ENCODE results near the gene ARPC5.

DNA sequence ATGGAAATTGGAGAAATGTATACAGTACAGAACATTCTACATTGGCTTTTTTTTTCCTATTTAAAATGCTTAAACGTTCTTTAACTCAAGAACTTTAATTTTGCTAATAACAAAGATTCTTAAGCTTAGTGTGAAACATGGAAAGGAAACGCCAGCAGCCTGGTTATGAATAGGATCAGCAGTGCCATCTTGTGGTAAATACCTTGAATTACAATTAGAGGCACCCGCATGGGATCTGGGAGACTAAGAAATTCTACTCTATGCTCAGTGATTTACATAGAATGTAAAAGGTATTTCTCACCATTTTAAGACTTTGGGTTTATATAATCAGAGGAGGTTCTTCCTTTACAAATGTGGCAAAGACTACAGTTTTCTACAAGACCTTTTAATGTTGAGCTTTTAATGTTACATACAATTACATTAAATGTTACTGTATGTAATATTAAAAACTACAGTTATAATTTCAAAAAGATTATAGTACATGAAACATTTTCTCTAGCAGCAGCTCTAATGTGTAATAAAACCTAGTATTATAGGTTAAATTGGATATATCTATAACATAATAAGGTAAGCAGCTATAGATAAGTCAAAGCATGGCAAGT is 49.6 kb upstream of the ARPC5 start:
- no peak for TF ChIP-seq MAFK (IDR thresholded peaks at IDR 0.05; ENCODE audit: low read length)
- TF ChIP-seq KLF10 (CRISPR knock-in tag; IDR thresholded peaks at IDR 0.05): no peak
- TF ChIP-seq, protein P1, sequence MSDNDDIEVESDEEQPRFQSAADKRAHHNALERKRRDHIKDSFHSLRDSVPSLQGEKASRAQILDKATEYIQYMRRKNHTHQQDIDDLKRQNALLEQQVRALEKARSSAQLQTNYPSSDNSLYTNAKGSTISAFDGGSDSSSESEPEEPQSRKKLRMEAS (CRISPR knock-in tag; IDR thresholded peaks at IDR 0.05): no peak
- no peak for TF ChIP-seq CBX2 (IDR thresholded peaks at IDR 0.05; ENCODE audit: insufficient read depth, low read length, poor library complexity, severe bottlenecking)

Data from K562 (cell line).